Measurements from ENCODE around the gene PRUNE2.
A peak's percentile ranks its signal among the peaks of the same experiment; 100 is the strongest.
"Not testable (repeated sequence)": the region's sequence is repeated elsewhere in the genome, so short reads cannot be mapped to it uniquely, and the experiment has no call there.

Gene PRUNE2

GRCh38 chr9:76756941-76757673, 148.8 kb downstream of the PRUNE2 start:
- Histone ChIP-seq H3K36me3 (ENCODE audit: control insufficient read depth, insufficient read depth, low read length, severe bottlenecking) (peaks cover 15% of the 10 kb centered on the region), H3K4me1 (ENCODE audit: control insufficient read depth, insufficient read depth, low read length) (peaks cover 22% of the 10 kb centered on the region), H3K9ac (ENCODE audit: low read length) (no peak overlapping the region), H3K27me3 (replicated peaks; ENCODE audit: control insufficient read depth, insufficient read depth, low read length) (no peaks in the 10 kb centered on the region), H3K4me3 (ENCODE audit: low read length) (no peak overlapping the region), H3K9me3 (ENCODE audit: control insufficient read depth, low read length) (no peaks in the 10 kb centered on the region)
- no peak for DNase-seq (ENCODE audit: low read depth)

- H3K36me3 ChIP-seq (ENCODE audit: control insufficient read depth, insufficient read depth, low read length, severe bottlenecking): peaks cover 15% of the 10 kb centered on the region
- H3K9me3 ChIP-seq (ENCODE audit: control insufficient read depth, low read length): no peaks in the 10 kb centered on the region
- peak; percentile 52 for DNase-seq (ENCODE audit: low read depth)
- H3K4me1 ChIP-seq (ENCODE audit: control insufficient read depth, insufficient read depth, low read length): peaks cover 16% of the 10 kb centered on the region
- no peaks in the 10 kb centered on the region for H3K27me3 ChIP-seq (replicated peaks; ENCODE audit: control insufficient read depth, insufficient read depth, low read length)
- no peak overlapping the region for H3K9ac ChIP-seq (ENCODE audit: low read length)
- H3K4me3 ChIP-seq (ENCODE audit: low read length): no peak overlapping the region
These were observed 149.7 kb downstream of the PRUNE2 start for GRCh38 chr9:76756268-76756640.

- Histone ChIP-seq H3K9ac (ENCODE audit: low read length) (no peak overlapping the region), H3K4me1 (ENCODE audit: control insufficient read depth, insufficient read depth, low read length) (peaks cover 5% of the 10 kb centered on the region), H3K36me3 (ENCODE audit: control insufficient read depth, insufficient read depth, low read length, severe bottlenecking) (peaks cover 11% of the 10 kb centered on the region), H3K4me3 (ENCODE audit: low read length) (no peak overlapping the region), H3K9me3 (ENCODE audit: control insufficient read depth, low read length) (no peaks in the 10 kb centered on the region), H3K27me3 (replicated peaks; ENCODE audit: control insufficient read depth, insufficient read depth, low read length) (no peaks in the 10 kb centered on the region)
- DNase-seq (ENCODE audit: low read depth): peak; percentile 13
These were observed 154.9 kb downstream of the PRUNE2 start for GRCh38 chr9:76751001-76751400.

GRCh38 chr9:76744336-76744735, 161.6 kb downstream of the PRUNE2 start:
- no peak for DNase-seq (ENCODE audit: low read depth)
- H3K4me3 ChIP-seq (ENCODE audit: low read length): no peak overlapping the region
- peaks cover 22% of the 10 kb centered on the region for H3K36me3 ChIP-seq (ENCODE audit: control insufficient read depth, insufficient read depth, low read length, severe bottlenecking)
- H3K9me3 ChIP-seq (ENCODE audit: control insufficient read depth, low read length): no peaks in the 10 kb centered on the region
- H3K9ac ChIP-seq (ENCODE audit: low read length): no peak overlapping the region
- no peaks in the 10 kb centered on the region for H3K4me1 ChIP-seq (ENCODE audit: control insufficient read depth, insufficient read depth, low read length)
- H3K27me3 ChIP-seq (replicated peaks; ENCODE audit: control insufficient read depth, insufficient read depth, low read length): no peaks in the 10 kb centered on the region

- no peak for DNase-seq (ENCODE audit: low read depth)
- H3K9ac ChIP-seq (ENCODE audit: low read length): no peak overlapping the region
- peaks cover 26% of the 10 kb centered on the region for H3K36me3 ChIP-seq (ENCODE audit: control insufficient read depth, insufficient read depth, low read length, severe bottlenecking)
These were observed 162.0 kb downstream of the PRUNE2 start for GRCh38 chr9:76743931-76744330.

GRCh38 chr9:76742890-76743289, 163.0 kb downstream of the PRUNE2 start:
- not testable (repeated sequence) for H3K4me3 ChIP-seq (ENCODE audit: low read length); DNase-seq (ENCODE audit: low read depth); H3K27me3 ChIP-seq (replicated peaks; ENCODE audit: control insufficient read depth, insufficient read depth, low read length); H3K9ac ChIP-seq (ENCODE audit: low read length); H3K4me1 ChIP-seq (ENCODE audit: control insufficient read depth, insufficient read depth, low read length); H3K9me3 ChIP-seq (ENCODE audit: control insufficient read depth, low read length)
- H3K36me3 ChIP-seq (ENCODE audit: control insufficient read depth, insufficient read depth, low read length, severe bottlenecking): peaks cover 34% of the 10 kb centered on the region

More at GRCh38 chr9:76743931-76744330, 162.0 kb downstream of the PRUNE2 start:
- Histone ChIP-seq H3K4me3 (ENCODE audit: low read length) (no peak overlapping the region), H3K9me3 (ENCODE audit: control insufficient read depth, low read length) (no peaks in the 10 kb centered on the region), H3K4me1 (ENCODE audit: control insufficient read depth, insufficient read depth, low read length) (no peaks in the 10 kb centered on the region), H3K27me3 (replicated peaks; ENCODE audit: control insufficient read depth, insufficient read depth, low read length) (no peaks in the 10 kb centered on the region)

GRCh38 chr9:76741524-76741923, 164.4 kb downstream of the PRUNE2 start:
- Histone ChIP-seq H3K9ac (ENCODE audit: low read length) (no peak overlapping the region), H3K36me3 (ENCODE audit: control insufficient read depth, insufficient read depth, low read length, severe bottlenecking) (peaks cover 30% of the 10 kb centered on the region), H3K4me1 (ENCODE audit: control insufficient read depth, insufficient read depth, low read length) (no peaks in the 10 kb centered on the region), H3K4me3 (ENCODE audit: low read length) (no peak overlapping the region), H3K27me3 (replicated peaks; ENCODE audit: control insufficient read depth, insufficient read depth, low read length) (no peaks in the 10 kb centered on the region), H3K9me3 (ENCODE audit: control insufficient read depth, low read length) (no peaks in the 10 kb centered on the region)
- no peak for DNase-seq (ENCODE audit: low read depth)

- Histone ChIP-seq H3K4me1 (ENCODE audit: control insufficient read depth, insufficient read depth, low read length) (no peaks in the 10 kb centered on the region), H3K9ac (ENCODE audit: low read length) (no peak overlapping the region), H3K27me3 (replicated peaks; ENCODE audit: control insufficient read depth, insufficient read depth, low read length) (no peaks in the 10 kb centered on the region), H3K9me3 (ENCODE audit: control insufficient read depth, low read length) (no peaks in the 10 kb centered on the region), H3K4me3 (ENCODE audit: low read length) (no peak overlapping the region), H3K36me3 (ENCODE audit: control insufficient read depth, insufficient read depth, low read length, severe bottlenecking) (peaks cover 30% of the 10 kb centered on the region)
- DNase-seq (ENCODE audit: low read depth): no peak
These were observed 167.5 kb downstream of the PRUNE2 start for GRCh38 chr9:76738402-76738801.

- Histone ChIP-seq H3K36me3 (ENCODE audit: control insufficient read depth, insufficient read depth, low read length, severe bottlenecking) (peaks cover 22% of the 10 kb centered on the region), H3K9me3 (ENCODE audit: control insufficient read depth, low read length) (no peaks in the 10 kb centered on the region), H3K9ac (ENCODE audit: low read length) (no peak overlapping the region), H3K27me3 (replicated peaks; ENCODE audit: control insufficient read depth, insufficient read depth, low read length) (no peaks in the 10 kb centered on the region), H3K4me3 (ENCODE audit: low read length) (no peak overlapping the region), H3K4me1 (ENCODE audit: control insufficient read depth, insufficient read depth, low read length) (peaks cover 9% of the 10 kb centered on the region)
- DNase-seq (ENCODE audit: low read depth): no peak
These were observed 168.6 kb downstream of the PRUNE2 start for GRCh38 chr9:76737154-76737902.

- H3K4me1 ChIP-seq (ENCODE audit: control insufficient read depth, insufficient read depth, low read length): peaks cover 12% of the 10 kb centered on the region
- no peak overlapping the region for H3K9ac ChIP-seq (ENCODE audit: low read length)
- DNase-seq (ENCODE audit: low read depth): no peak
- H3K9me3 ChIP-seq (ENCODE audit: control insufficient read depth, low read length): no peaks in the 10 kb centered on the region
- no peaks in the 10 kb centered on the region for H3K27me3 ChIP-seq (replicated peaks; ENCODE audit: control insufficient read depth, insufficient read depth, low read length)
- peaks cover 16% of the 10 kb centered on the region for H3K36me3 ChIP-seq (ENCODE audit: control insufficient read depth, insufficient read depth, low read length, severe bottlenecking)
- H3K4me3 ChIP-seq (ENCODE audit: low read length): no peak overlapping the region
These were observed 171.2 kb downstream of the PRUNE2 start for GRCh38 chr9:76734716-76735115.

GRCh38 chr9:76733096-76733495, 172.8 kb downstream of the PRUNE2 start:
- DNase-seq (ENCODE audit: low read depth): no peak
- Histone ChIP-seq H3K36me3 (ENCODE audit: control insufficient read depth, insufficient read depth, low read length, severe bottlenecking) (peaks cover 4% of the 10 kb centered on the region), H3K9me3 (ENCODE audit: control insufficient read depth, low read length) (no peaks in the 10 kb centered on the region), H3K27me3 (replicated peaks; ENCODE audit: control insufficient read depth, insufficient read depth, low read length) (no peaks in the 10 kb centered on the region), H3K4me1 (ENCODE audit: control insufficient read depth, insufficient read depth, low read length) (peaks cover 12% of the 10 kb centered on the region), H3K9ac (ENCODE audit: low read length) (no peak overlapping the region), H3K4me3 (ENCODE audit: low read length) (no peak overlapping the region)
